Amygdala (tissue), 56 donors: Measurements from ENCODE around the gene CHCHD6.
A peak's percentile ranks its signal among the peaks of the same experiment; 100 is the strongest.

ENCODE experiments used
- DNase-seq, 56 donors: peaks; one replicate each; lab custom pipeline; 2025; lab: John Stamatoyannopoulos, UW

The CHCHD6 gene

DNA sequence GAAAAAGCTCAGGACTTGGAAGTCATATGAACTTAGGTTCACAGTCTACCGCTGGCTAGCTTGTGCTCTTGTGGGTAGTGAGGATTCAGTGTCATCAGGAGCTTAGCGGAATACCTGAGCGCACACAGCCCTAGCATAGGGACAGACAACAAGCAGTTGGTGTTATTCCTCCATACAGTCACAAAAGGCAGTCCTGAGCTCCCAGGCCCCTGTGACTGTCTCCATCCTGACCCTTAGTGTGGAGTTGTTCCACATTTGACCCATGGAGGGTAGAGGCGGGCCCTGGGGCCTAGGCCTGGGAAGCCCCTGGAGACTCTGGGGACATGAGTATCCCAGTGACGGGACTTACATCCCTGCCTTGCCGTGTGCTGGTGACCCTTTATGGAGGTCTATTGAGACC lies 147.3 kb downstream of the CHCHD6 start:
- no peak for DNase-seq

DNA sequence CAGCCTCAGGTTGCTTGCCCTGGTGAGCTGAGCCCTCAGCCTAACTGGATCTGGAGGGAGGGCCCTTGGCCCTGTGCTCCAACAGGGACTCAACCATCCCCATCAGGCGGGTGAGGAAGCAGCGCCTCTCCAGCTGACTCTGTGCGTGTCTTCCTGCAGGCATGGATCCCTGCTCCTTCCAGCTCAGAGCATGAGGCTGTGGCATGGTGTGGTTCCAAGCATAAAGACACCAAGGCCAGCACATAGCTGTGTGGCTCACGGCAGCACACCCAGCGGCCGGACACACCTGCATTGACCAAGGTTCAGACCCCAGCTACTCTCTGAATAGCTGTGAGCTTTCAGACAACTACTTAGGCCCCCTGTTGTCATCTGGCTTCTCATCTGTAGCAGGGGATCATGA lies 147.9 kb downstream of the CHCHD6 start:
- no peak for DNase-seq

DNA sequence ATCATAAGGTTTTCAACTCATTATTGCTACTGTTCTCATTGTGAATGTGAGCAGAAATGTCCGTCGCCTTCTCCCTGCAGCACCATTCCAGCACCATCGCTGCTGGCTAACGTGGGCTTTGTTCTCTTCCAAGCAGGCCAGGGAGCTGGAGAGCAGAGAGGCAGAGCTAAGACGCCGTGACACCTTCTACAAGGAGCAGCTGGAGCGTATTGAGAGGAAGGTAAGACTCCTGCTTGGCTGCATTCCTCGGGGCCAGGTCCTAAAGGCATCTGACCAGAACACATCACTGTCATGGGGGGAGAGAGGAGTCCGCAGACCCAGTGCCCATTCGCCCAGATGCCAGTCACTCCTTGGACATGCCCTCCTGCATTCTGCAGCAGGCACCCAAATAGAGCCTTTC lies 148.5 kb downstream of the CHCHD6 start:
- no peak for DNase-seq

DNA sequence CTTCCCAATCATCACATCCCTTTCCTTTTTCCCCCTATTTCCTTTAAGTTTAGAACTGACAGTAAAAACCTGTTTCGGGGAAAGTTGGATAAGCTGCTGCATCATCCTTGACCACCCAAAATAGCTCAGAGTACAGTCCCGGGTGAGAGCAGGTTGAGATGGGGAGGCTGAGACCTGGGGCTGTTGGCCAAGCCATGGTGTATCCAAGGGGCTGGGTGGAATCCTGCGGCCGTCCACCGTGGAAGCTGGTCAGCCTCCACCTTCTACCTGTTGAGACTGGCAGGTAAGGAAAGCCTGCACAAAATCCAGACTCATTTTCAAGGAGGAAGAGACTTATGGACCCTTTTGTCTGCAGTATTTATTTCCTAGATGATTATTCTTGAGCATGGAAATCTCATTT lies 150.6 kb downstream of the CHCHD6 start:
- no peak for DNase-seq

DNA sequence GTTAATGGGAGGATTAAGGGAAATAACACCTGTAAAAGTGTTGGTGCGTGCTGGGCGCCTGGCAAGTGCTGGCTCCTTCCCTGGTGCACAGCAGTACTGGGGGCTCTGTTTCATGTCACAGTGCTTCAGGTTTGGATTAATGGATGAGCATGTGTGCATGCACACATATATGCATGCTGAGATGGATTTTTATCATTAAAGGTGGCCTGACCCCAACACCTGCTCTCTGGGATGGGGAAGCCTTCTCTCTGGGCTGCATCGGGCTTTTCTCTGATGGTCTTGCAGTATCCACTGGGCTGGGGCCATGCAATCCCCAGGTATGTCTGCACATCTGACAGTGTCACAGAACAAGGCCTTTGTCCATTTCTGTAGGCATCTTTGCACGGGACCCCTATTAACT lies 151.3 kb downstream of the CHCHD6 start:
- no peak for DNase-seq

DNA sequence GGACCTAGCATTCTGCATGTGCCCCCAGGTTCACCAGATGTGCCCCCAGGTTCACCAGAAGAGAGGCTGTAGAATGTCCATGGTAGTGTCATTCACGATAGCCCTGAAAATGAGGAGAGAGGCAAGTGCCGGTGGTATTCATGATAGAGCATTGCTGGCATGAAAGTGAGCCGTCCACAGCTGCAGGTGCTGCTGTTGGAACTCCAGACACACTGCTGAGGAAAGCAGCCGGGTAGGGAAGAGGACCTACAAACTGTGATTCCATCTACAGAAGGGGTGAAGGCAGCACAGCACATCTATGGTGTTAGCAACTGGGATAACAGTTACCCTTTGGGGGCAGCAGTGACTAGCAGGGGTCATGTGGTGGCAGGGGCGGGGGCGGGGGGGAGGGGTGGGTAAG lies 153.9 kb downstream of the CHCHD6 start:
- no peak for DNase-seq

DNA sequence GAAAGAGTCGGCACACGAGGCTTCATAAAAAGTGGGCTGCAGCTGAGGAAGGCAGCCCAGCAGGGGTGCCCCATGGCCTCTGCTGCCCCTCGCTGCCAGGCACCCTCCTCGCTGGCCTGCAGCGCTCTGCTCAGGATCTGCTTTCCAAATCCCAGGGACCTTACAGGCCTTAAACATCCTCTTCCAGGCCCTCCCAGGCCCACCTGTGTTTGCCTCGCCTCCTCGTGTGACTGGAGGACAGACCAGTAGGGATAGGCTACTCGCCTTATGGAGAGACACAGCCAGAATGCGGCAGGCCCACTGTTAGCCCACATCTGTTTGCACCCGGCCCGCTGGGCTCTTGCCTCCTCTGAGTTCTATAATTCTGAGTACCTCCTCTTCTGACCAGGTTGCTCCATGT lies 154.4 kb downstream of the CHCHD6 start:
- DNase-seq: no peak

DNA sequence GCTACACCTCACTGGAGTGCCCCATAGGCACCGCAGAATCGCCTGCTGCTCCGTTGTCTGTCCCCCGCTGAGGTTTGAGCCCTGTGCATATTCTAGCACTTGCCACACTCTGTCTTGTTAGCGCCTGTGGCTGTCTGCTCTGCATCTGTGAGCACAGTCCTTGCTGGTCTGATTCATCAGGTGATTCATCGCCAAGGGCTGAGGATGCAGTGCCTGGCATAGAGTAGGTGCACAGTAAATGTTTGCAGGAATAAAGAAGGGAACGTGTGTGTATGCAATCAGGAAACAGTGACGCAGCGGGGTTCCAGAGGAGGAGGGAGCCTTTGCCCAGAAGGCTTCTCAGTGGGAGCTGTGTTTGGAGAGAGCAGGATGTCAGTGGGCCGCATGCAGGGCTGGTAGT lies 154.8 kb downstream of the CHCHD6 start:
- DNase-seq: peak in 15 of 56 donors; percentile 18 to 41 (median 34)

DNA sequence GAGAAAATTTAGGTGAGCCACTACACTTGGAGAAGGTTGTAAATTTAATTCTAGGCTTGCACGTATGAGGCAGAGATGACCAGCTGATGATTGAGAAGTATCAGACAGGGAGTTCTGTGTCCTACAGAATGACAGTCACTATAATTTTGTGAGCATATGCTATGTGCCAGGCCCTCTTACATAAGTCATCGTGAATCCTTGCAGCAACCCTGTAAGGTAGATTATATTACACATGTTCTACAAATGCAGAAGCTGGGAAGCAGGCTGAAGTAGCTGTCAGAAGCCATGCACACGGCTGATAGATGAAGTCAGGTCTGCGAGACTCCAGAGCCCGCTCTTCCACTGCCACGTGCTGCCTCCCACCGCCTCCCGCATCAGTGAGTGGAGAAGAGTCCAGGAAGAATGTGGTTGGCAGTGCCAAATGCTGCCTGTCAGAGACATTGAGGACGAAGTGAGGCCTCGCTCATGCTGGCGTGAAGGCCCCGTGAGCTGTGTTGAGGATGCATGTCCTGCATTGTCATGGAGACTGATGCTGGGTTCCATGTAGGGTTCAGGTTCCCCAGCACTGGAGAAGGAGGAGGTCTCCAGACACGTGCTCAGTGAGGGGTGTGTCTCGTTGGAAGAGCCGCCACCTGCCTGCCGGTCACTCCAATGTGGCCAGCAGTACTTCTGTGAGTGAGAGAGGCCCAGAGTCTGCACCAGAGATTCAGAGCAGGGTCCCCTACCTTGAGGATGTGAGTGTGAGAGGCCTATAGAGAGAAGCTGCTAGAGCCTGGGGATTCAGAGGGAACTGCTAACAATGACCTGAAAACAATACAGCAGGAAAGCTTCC lies 155.6 kb downstream of the CHCHD6 start:
- DNase-seq: no peak

DNA sequence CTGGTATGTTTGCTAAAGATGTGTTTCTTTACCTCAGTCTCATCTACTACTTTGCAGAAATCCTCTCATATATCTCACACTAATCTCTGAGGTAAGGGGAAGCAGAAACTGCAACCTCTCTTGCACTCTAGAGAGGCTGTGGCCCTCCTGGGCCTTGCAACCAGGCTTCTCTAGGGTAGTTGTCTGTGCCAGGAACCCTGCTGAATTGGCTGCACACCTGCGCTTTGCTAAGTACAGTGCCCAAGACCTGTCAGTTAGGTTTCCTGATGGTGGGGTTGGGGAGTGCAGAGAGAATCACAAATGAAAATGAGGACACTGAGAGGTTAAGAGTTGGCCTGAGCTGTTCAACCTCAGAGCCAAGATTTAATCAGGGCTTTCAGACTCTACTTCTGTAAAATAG lies 161.7 kb downstream of the CHCHD6 start:
- DNase-seq: no peak

DNA sequence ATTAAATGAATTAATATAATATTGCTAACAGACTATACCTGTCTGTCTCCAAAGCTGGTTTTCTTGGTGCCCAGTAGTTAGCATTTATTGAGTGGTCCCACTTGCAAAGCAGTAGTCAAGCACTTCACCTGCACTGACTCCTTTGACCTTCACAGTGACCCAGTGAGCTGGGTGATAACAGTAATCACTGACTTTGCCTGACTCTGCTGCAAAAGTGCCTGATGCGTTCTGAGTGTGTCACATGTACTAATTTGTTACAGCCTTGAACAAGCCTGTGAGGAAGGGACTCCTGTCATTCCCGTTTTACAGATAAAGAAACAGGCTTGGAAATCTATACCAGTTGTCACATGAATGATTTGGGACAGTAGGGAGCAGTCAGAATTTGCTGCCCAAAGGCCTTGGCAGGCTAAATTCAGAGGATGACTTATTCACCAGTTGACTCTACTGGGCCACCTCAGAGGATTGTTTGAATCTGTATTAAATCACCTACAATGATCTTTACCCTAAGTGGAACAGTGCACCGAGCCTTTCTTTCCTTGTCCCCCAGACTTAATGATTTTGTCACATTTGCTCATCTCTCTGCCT lies 162.2 kb downstream of the CHCHD6 start:
- no peak for DNase-seq

DNA sequence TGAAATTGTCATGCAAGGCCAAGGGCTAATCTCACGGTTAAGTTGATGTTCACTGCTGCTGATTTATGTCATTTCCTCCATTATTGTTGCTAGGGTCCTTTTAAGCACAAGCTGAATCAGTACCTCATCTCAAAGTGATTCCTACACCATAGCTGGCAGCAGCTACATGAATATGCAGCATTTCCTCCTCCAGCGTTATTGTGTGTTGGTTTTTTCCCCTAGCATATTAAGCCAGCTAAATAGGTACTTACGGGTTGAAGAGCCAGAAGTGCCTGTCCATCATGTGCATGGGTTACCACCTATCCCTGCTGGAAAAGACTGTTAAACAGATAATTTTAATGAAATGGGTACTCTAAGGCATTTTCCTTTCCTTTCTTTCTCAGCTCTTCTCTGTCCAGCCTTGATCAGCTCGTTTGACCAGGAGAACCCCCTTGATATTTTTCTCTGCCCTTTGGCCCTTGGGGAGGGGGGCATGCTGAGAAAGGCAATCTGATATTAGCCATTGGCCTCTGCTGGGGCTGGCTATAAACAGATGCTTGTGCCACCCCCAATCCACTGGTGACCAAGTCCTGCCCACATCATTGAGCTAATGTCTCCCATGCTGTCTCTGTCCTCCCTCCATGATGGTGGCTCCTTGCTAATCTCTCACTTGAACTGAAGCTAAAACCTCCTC lies 163.3 kb downstream of the CHCHD6 start:
- DNase-seq: no peak

DNA sequence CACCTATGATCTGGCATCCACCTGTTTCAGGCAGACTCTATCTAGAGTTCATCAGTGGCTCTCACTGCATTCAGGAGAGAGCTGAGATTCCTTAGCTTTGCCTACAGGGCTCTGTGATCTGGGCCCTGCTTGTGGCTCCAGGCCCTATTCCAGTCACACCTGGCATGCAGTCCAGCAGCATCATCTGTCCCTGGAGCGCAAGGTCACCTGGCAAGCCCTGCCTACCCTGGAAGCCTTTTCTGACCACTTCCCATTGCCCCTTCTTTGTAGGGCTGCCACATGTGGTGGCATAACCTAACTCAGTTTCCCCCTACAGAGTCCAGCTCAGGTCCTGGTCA lies 163.8 kb downstream of the CHCHD6 start:
- no peak for DNase-seq

DNA sequence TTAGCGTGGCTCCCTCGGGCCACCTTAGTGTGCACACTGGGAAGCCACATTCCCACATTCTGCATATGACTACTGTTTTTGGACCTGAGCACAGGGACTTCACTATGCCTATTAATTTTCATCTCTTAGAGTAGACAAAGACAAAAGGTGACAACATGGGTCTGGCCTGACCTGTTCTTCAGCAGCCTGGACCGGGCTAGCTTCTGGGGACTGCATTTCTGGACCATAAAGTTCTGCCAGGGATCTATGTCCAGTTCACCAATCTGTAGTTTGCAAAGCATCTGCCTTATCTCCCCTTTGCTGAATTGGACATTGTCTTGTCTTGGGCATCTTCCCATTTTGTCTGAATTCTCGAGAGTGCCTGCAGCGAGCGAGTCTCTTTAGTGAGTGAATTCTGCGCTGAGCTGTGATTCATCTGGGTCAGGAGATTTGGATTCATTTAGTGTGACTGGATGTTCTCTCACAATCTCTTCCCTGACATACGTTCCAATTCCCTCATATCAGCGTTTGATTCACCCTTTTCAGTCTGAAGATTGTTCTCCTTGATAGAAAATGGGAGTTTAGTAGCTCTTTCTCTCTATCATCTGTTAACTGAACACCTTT lies 166.7 kb downstream of the CHCHD6 start:
- peak in 8 of 56 donors; percentile 8 to 34 (median 22) for DNase-seq

DNA sequence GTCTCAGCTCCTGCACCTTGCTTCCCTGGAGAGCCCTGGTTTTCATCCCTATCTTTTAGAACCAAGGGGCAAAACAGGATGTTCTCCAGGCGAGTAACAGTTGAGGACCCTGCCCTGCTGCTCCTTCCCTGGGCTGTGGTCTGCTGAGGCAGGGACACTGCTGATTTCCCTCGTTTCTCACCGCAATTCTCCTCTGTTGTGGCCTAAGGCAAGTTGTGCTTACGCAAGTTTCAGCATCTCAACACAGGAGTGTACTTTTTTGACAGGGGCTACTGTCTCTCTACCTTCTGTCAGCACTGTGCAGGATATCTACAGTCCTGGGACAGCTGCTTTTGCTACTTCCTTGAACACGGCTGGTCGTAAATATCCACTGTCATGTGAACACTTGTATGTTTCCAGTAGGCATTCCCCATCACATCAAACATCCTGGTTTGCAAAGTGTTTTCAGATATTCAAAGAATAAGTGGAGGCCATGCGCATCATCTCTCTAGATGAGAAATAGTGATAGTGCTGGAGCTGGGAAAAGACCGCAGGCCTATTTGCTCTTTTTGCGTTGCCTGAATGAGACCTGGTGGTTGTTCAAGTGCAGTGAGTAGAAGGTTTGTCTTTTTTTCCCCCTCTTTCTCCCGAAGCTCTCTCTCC lies 168.8 kb downstream of the CHCHD6 start:
- no peak for DNase-seq

DNA sequence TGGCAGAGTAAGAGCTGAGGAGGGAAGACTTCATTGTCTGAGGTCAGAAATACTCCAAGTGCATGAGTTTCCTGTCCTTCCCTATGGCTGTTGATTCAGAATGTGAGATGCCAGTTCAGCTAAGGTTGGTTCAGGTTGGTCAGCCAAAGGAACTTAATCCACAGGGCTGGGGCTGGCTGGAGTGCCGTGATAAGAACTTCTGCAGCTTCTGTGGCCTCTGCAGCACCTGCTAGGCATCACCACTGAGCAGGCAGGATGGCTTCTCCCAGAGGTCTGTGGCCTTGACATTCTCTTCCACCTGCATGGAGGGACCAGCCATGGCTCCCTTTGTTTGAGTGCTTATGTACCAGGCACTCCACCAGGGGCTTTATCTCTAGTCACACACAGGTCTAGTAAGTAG lies 169.4 kb downstream of the CHCHD6 start:
- DNase-seq: no peak

DNA sequence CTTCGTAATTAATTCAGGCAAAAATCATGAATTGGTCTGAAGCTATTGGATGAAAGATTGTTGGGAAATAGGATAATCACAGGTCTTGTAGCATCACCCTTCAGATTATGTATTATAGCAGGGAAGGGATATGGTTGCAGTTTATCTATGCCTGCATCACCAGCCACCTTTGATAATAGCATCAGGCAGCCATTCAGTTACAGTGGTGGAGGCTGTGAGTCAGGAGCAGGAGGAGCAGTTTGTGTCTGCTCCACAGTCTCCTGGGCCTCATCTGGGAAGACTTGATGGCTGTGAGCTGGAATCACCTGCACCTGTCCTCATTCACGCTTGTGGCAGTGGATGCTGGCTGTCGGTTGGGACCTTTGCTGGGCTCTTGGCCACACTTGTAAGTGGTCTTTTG lies 174.6 kb downstream of the CHCHD6 start:
- no peak for DNase-seq

DNA sequence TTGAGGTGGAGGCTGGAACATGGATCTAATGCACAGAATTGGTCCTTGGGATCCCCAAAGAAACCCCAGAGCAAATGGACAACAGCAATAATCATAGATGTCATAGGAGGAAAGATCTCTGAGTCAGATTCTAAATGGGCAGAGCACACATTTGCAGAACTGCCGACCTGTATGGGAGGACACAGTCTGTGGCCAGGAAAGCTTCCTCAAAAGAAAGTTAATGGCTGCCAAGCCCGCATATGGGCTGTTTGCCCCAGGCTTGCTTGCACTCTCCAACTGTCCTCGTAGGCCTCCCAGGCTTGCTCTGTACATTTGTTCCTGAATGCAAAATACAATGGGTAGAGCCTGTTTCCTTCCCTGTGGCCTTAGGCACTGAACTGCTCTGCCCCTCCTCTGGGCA lies 176.9 kb downstream of the CHCHD6 start:
- no peak for DNase-seq

DNA sequence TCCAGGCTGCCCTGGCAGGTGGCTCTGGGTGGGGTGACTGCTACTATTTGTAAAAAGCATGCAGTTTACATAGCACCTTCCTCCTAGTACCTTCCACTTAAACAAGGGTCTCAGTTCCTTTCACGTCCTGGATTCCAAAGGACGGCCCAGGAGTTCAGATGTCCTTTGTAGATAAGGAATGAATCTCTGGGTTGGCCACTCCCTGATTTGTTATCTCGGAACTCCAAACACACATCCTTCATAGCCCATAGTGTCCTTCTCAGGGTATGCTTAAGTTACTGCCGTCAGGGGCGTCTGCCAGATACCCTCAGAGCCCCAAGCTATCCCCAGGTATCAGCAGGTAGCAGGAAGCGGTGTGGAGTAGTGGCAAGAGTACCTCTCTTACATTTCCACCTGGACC lies 177.8 kb downstream of the CHCHD6 start:
- DNase-seq: no peak

DNA sequence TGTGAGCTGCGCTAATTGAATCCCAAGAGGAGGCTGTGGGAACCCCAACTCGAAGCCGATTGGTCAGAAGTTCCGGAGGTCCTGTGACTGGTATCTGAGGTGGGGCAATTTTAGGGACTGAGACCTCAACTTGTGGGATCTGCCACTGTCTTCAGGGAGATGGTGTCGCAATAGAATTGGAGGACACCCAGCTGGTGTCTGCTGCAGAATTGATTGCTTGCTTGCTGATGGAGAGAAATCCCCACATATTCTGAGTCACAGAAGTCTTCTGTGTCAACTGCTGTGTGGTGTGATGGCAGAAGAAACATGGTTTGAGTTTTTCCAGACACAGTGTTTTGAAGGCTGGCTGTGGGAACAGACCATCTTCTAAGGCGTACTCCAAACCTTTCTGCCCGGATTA lies 179.2 kb downstream of the CHCHD6 start:
- no peak for DNase-seq

DNA sequence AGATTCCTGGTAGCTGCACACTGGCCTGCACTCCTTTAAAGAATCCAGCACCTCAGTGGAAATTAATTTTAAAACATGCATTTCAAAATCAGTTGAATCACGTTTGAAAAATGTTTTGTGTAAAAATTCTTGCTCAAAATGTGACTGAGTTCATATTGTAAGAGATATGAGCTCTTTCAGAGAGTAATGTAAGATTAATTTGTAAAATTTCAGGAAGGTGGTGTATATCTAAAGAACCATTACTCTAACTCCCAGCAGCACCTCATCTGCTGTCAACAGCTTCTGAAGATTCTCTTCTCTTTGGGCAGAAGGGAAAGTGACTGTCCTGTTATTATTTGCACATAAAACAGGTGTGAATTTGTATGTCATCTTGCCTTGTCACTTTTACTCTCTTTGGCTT lies 181.4 kb downstream of the CHCHD6 start:
- no peak for DNase-seq
